HG03097 (cell line): Measurements from ENCODE around the gene DCTD.

Experiments used
- ATAC-seq: cut with Tn5 transposase; IDR thresholded peaks from one replicate; pipeline ENCODE4 v1.9.1; 2021; ENCODE audit not compliant: unreplicated experiment, low FRiP score

The DCTD gene

DNA sequence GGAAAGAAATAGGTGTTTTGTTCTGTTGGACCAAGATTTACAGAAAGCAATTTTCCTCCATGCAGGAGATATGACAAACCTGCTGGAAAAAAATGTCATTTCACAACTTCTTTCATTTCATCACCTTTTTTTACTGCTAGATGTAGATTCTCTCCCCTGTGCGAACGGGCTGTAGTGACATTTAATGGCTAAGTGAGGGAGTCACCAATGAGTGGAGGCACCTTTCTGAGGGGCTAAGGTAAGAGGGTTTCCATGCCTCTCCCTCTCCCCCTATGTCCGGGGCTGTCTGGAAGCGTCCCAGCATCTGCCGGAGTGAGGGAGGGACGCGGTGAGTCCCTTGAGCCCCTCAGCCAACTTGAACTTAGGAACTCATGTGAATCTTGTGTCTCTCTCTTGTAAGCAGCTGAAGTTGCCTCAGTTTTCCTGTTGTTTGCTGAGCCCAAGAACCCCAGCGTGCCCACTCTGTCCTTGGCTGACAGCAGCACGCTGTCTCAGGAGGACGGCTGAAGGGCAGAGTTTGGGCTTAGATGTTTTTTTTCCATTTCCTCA is 42.3 kb downstream of the DCTD start:
- no peak for ATAC-seq

GRCh38 chr4:182874304-182874751 is 42.9 kb downstream of the DCTD start:
- ATAC-seq = no peak

DNA sequence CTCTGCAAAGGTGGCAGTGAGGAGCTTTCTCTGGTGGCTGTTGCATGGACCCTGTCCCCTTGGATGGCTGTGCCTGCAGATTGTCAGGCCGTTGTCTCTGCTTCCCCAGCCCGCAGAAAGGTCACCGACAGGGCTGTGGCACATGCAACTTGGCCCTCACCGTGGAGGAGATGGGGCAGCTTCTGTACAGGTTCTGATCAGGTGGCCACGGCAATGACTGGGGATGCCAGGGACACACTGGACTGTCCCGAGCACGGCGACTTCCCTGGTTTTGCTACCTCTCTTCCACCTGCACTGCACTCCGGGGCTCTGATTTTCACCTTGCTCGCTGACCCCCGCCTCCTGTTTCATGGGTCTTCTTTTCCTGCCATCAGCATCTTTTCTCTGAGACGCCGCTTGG is 43.5 kb downstream of the DCTD start:
- ATAC-seq = no peak

- ATAC-seq = no peak
Observed at GRCh38 chr4:182873289-182873688, 43.9 kb downstream of the DCTD start.

- no peak for ATAC-seq
Observed at GRCh38 chr4:182872886-182873285, 44.3 kb downstream of the DCTD start.

GRCh38 chr4:182871616-182872015 is 45.6 kb downstream of the DCTD start:
- no peak for ATAC-seq

DNA sequence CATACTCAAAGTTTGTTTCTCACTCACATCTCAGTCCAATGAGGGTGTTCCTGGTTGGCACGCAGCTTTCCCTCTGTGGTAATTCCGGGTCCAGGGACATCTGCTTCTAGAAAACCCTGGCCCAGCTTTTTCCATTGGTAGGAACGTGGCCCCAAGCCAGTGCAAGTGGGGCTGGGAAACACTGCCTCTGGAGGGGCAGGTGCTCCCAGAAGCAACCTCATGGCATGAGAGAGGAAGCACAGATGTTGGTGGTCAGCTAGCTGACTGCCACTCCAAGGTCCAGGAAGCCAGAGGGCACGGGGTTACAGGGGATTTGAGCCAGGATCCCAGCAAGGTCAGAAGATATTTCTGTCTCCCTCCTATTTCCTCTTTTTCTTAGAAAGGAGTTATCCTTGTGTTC is 47.5 kb downstream of the DCTD start:
- ATAC-seq = no peak

- no peak for ATAC-seq
Observed at GRCh38 chr4:182866746-182867145, 50.4 kb downstream of the DCTD start.

- no peak for ATAC-seq
Observed at GRCh38 chr4:182863501-182863900, 53.7 kb downstream of the DCTD start.

GRCh38 chr4:182862921-182863320 is 54.3 kb downstream of the DCTD start:
- no peak for ATAC-seq

- no peak for ATAC-seq
Observed at GRCh38 chr4:182862141-182862875, 54.9 kb downstream of the DCTD start.

DNA sequence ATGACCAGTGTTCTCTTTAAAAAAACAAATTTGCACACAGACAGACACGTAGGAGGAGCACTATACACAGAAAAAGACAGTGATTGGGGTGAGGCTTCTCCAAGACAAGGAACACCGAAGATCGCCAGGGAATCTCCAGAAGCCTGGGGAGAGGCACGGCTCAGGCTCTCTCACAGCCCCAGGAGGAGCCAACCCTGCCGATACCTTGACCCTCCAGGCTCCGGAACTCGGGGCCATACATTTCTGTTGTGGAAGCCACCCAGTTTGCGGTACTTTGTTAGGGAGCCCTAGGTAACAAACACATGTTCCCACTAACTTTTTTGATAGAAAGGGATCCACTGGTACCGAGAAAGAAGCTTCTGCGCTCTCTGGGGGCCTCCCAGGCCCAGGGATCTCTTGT is 55.8 kb downstream of the DCTD start:
- no peak for ATAC-seq

GRCh38 chr4:182859730-182860129 is 57.5 kb downstream of the DCTD start:
- no peak for ATAC-seq

DNA sequence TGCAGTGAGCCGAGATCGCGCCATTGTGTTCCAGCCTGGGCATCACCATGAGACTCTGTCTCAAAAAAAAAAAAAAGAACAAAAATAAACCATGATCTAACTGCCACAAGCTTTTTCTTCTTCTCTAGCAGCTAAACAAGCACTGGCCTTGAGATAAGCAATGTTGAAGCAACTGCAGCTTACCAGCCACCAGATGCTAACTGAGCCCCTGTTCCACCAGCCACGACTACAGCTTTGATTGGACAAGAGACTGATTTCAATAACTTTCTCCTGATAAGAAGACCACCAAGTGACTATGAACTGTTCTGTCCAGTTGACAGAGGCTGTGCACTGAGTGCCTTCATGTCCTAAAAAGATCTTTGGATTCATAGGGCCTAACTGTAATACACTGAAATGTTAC is 58.5 kb downstream of the DCTD start:
- no peak for ATAC-seq

- no peak for ATAC-seq
Observed at GRCh38 chr4:182856862-182857261, 60.3 kb downstream of the DCTD start.

DNA sequence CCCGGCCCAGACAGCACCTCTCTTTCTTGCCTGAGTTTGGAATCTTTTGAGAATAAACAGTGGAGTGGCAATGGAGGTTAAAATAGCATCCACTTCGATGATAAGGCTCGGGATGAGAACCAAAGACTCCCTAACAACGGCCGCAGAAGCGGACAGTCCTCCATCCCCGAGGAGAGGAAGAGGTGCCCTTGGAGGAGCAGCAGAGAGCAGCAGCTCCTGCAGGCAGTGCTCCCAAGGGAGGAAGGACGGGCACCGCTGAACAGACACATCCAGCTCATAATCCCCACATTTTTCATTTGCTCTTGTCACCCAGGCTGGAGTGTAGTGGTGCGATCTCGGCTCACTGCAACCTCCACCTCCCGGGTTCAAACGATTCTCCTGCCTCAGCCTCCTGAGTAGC is 61.3 kb downstream of the DCTD start:
- ATAC-seq = no peak

- ATAC-seq = no peak
Observed at GRCh38 chr4:182855312-182855711, 61.9 kb downstream of the DCTD start.

DNA sequence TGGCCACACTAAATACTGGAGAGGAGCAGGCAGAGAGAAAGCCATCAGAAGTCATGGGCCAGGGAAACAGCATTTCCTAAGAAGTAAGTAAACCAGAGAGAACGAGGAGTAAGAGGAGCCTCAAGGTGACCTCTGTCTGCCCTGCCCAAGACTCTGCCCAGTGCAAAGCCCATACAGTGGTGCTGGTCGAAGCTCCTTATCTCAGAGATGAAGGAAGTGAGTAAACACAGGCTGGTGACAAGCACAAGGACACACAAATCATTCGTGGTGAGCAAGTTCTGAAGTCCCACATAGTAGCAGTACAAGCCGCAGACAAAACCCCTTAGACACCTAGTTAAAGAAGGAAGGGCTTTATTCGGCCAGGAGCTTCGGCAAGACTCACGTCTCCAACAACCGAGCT is 62.7 kb downstream of the DCTD start:
- no peak for ATAC-seq

DNA sequence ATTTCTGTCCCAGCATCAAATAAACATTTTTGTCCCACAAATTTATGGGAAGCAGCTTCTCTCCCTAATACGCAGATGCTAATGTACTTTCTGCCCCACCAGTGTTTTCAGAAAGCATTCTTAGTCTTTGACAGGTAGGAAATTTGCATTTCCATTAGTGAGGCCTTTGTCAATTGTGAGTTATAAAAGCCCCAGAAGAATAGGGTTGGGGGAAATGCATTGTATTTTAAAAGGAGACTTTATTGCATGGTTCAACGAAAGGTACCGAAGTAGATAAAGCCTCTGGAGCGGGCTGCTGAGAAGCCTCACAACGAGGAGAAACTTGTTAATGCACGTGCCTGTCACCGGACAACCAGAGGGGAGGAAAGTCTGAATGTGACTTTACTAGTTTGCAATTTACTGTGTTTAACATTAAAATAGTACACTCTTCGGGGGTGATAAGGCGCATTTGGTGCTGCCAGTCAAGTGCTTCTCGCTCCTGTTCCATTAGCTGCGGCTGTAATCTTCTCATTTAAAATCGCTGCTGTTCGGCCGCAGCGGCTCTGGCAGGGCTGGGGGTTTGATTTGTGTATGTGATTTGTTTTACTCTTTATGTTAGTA is 63.4 kb downstream of the DCTD start:
- ATAC-seq = no peak

- ATAC-seq = no peak
Observed at GRCh38 chr4:182848685-182849084, 68.5 kb downstream of the DCTD start.

GRCh38 chr4:182847576-182848450 is 69.4 kb downstream of the DCTD start:
- ATAC-seq = no peak
